ENCODE data around the gene SCN4B. TPM values are rescaled to one million over a fixed set of nuclear protein-coding genes. Genes with fewer than 3 reads are reported as not detected.

SCN4B gene
- total and polyA plus RNA-seq, 7 experiments from 2014 or later = 0.19 TPM; not detected in 6

GRCh38 chr11:118129471-118130172 lies 23.0 kb downstream of the SCN4B start:
- Histone ChIP-seq H3K4me1 (ENCODE audit: control insufficient read depth in 2 of 2, insufficient read depth in 2 of 2, low read length in 2 of 2) (no peaks in the 10 kb centered on the region), H3K27me3 (ENCODE audit: control insufficient read depth in 2 of 2, insufficient read depth in 2 of 2, low read length in 2 of 2) (no peaks in the 10 kb centered on the region), H3K9me3 (ENCODE audit: control insufficient read depth in 2 of 3, low read length in 3 of 3) (no peaks in the 10 kb centered on the region), H3K36me3 (ENCODE audit: control insufficient read depth in 2 of 3, insufficient read depth in 3 of 3, low read length in 3 of 3) (no peaks in the 10 kb centered on the region), H3K4me3 (ENCODE audit: low read length) (no peak overlapping the region), H3K27ac (ENCODE audit: low read depth, low read length) (no peak overlapping the region)
- ChIA-PET POLR2A (no interaction called here), CTCF (interaction anchor here (1.6 kb wide), 1 partner anchor 15 kb away, joined by 3 read pairs; no protein-coding TSS in a partner anchor)
- Mint-ChIP-seq H3K27ac (no peak overlapping the region), H3K36me3 (no peaks in the 10 kb centered on the region), H3K9me3 (no peaks in the 10 kb centered on the region), H3K4me3 (peak overlapping the region in 1 of 10 donors; percentile 28), H3K27me3 (peaks cover 0 to 33% (median 8%) of the 10 kb centered on the region in 5 donors), H3K4me1 (peaks cover 0 to 2% (median 0%) of the 10 kb centered on the region in 7 donors)
- ATAC-seq (no peak), DNase-seq (no peak)
- intact Hi-C loops (cut with micrococcal nuclease) = no loop called here

- no peaks in the 10 kb centered on the region for H3K9me3 Mint-ChIP-seq
- H3K4me1 Mint-ChIP-seq = peaks cover 0 to 2% (median 0%) of the 10 kb centered on the region in 7 donors
- H3K4me3 ChIP-seq (ENCODE audit: low read length) = no peak overlapping the region
- H3K27ac Mint-ChIP-seq = peak overlapping the region in 1 of 9 donors; percentile 72
- intact Hi-C loops (cut with micrococcal nuclease) = no loop called here
- DNase-seq (no peak), ATAC-seq (peak; percentile 42)
- H3K9me3 ChIP-seq (ENCODE audit: control insufficient read depth in 2 of 3, low read length in 3 of 3) = no peaks in the 10 kb centered on the region
- ChIA-PET POLR2A (no interaction called here), CTCF (interaction anchor here (1.6 kb wide), 1 partner anchor 16 kb away, joined by 3 read pairs; no protein-coding TSS in a partner anchor)
- peaks cover 0 to 26% (median under 1%) of the 10 kb centered on the region in 5 donors for H3K27me3 Mint-ChIP-seq
- no peaks in the 10 kb centered on the region for H3K27me3 ChIP-seq (ENCODE audit: control insufficient read depth in 2 of 2, insufficient read depth in 2 of 2, low read length in 2 of 2)
- H3K36me3 ChIP-seq (ENCODE audit: control insufficient read depth in 2 of 3, insufficient read depth in 3 of 3, low read length in 3 of 3) = no peaks in the 10 kb centered on the region
- H3K4me3 Mint-ChIP-seq = no peak overlapping the region
- no peak overlapping the region for H3K27ac ChIP-seq (ENCODE audit: low read depth, low read length)
- no peaks in the 10 kb centered on the region for H3K36me3 Mint-ChIP-seq
- no peaks in the 10 kb centered on the region for H3K4me1 ChIP-seq (ENCODE audit: control insufficient read depth in 2 of 2, insufficient read depth in 2 of 2, low read length in 2 of 2)
Measured at GRCh38 chr11:118128721-118129470, 23.7 kb downstream of the SCN4B start.

GRCh38 chr11:118128310-118128709 lies 24.3 kb downstream of the SCN4B start:
- H3K9me3 ChIP-seq (ENCODE audit: control insufficient read depth in 2 of 3, low read length in 3 of 3) = no peaks in the 10 kb centered on the region
- DNase-seq (no peak), ATAC-seq (no peak)
- no peaks in the 10 kb centered on the region for H3K27me3 ChIP-seq (ENCODE audit: control insufficient read depth in 2 of 2, insufficient read depth in 2 of 2, low read length in 2 of 2)
- peaks cover 0 to 2% (median 0%) of the 10 kb centered on the region in 7 donors for H3K4me1 Mint-ChIP-seq
- H3K36me3 ChIP-seq (ENCODE audit: control insufficient read depth in 2 of 3, insufficient read depth in 3 of 3, low read length in 3 of 3) = no peaks in the 10 kb centered on the region
- peak overlapping the region in 2 of 9 donors; percentile 51 to 72 for H3K27ac Mint-ChIP-seq
- peaks cover 0 to 24% (median 0%) of the 10 kb centered on the region in 5 donors for H3K27me3 Mint-ChIP-seq
- no peaks in the 10 kb centered on the region for H3K36me3 Mint-ChIP-seq
- H3K9me3 Mint-ChIP-seq = no peaks in the 10 kb centered on the region
- intact Hi-C loops (cut with micrococcal nuclease) = no loop called here
- H3K27ac ChIP-seq (ENCODE audit: low read depth, low read length) = no peak overlapping the region
- ChIA-PET POLR2A (no interaction called here), CTCF (interaction anchor here (1.6 kb wide), 1 partner anchor 16 kb away, joined by 3 read pairs; no protein-coding TSS in a partner anchor)
- H3K4me3 Mint-ChIP-seq = no peak overlapping the region
- H3K4me3 ChIP-seq (ENCODE audit: low read length) = no peak overlapping the region
- no peaks in the 10 kb centered on the region for H3K4me1 ChIP-seq (ENCODE audit: control insufficient read depth in 2 of 2, insufficient read depth in 2 of 2, low read length in 2 of 2)

GRCh38 chr11:118126082-118126838 lies 26.4 kb downstream of the SCN4B start:
- Mint-ChIP-seq H3K27me3 (peaks cover 0 to 36% (median 0%) of the 10 kb centered on the region in 5 donors), H3K9me3 (no peaks in the 10 kb centered on the region), H3K27ac (no peak overlapping the region), H3K36me3 (no peaks in the 10 kb centered on the region), H3K4me1 (peaks cover 0 to 2% (median 0%) of the 10 kb centered on the region in 7 donors), H3K4me3 (no peak overlapping the region)
- intact Hi-C loops (cut with micrococcal nuclease) = no loop called here
- ChIA-PET CTCF (interaction anchor here (0.6 kb wide), 1 partner anchor 53 kb away, joined by 6 read pairs; no protein-coding TSS in a partner anchor), POLR2A (no interaction called here)
- Histone ChIP-seq H3K36me3 (ENCODE audit: control insufficient read depth in 2 of 3, insufficient read depth in 3 of 3, low read length in 3 of 3) (no peaks in the 10 kb centered on the region), H3K9me3 (ENCODE audit: control insufficient read depth in 2 of 3, low read length in 3 of 3) (no peaks in the 10 kb centered on the region), H3K27me3 (ENCODE audit: control insufficient read depth in 2 of 2, insufficient read depth in 2 of 2, low read length in 2 of 2) (no peaks in the 10 kb centered on the region), H3K27ac (ENCODE audit: low read depth, low read length) (no peak overlapping the region), H3K4me1 (ENCODE audit: control insufficient read depth in 2 of 2, insufficient read depth in 2 of 2, low read length in 2 of 2) (no peaks in the 10 kb centered on the region), H3K4me3 (ENCODE audit: low read length) (no peak overlapping the region)
- ATAC-seq (no peak), DNase-seq (no peak)

GRCh38 chr11:118124929-118125535 lies 27.6 kb downstream of the SCN4B start:
- Mint-ChIP-seq H3K27ac (no peak overlapping the region), H3K9me3 (peaks cover 0 to 5% (median 0%) of the 10 kb centered on the region in 11 donors), H3K4me3 (no peak overlapping the region), H3K27me3 (peaks cover 0 to 35% (median 6%) of the 10 kb centered on the region in 5 donors), H3K36me3 (peaks cover 0 to 7% (median 0%) of the 10 kb centered on the region in 5 donors), H3K4me1 (peaks cover 0 to 2% (median 0%) of the 10 kb centered on the region in 7 donors)
- Histone ChIP-seq H3K27ac (ENCODE audit: low read depth, low read length) (no peak overlapping the region), H3K27me3 (ENCODE audit: control insufficient read depth in 2 of 2, insufficient read depth in 2 of 2, low read length in 2 of 2) (no peaks in the 10 kb centered on the region), H3K9me3 (ENCODE audit: control insufficient read depth in 2 of 3, low read length in 3 of 3) (no peaks in the 10 kb centered on the region), H3K36me3 (ENCODE audit: control insufficient read depth in 2 of 3, insufficient read depth in 3 of 3, low read length in 3 of 3) (no peaks in the 10 kb centered on the region), H3K4me1 (ENCODE audit: control insufficient read depth in 2 of 2, insufficient read depth in 2 of 2, low read length in 2 of 2) (no peaks in the 10 kb centered on the region), H3K4me3 (ENCODE audit: low read length) (no peak overlapping the region)
- CTCF ChIA-PET = interaction anchor here (0.7 kb wide), 1 partner anchor 12 kb away, joined by 3 read pairs; no protein-coding TSS in a partner anchor
- intact Hi-C loops (cut with micrococcal nuclease) = no loop called here
- DNase-seq = no peak
- POLR2A ChIA-PET = interaction anchor here (0.7 kb wide), 1 partner anchor 130 kb away, joined by 3 read pairs; no protein-coding TSS in a partner anchor
- no peak for ATAC-seq

- Mint-ChIP-seq H3K9me3 (peaks cover 0 to 5% (median 0%) of the 10 kb centered on the region in 11 donors), H3K27me3 (peaks cover 0 to 36% (median 6%) of the 10 kb centered on the region in 5 donors)
- no peak for DNase-seq
Measured at GRCh38 chr11:118120793-118121192, 31.8 kb downstream of the SCN4B start.

More at GRCh38 chr11:118120793-118121192, 31.8 kb downstream of the SCN4B start:
- Mint-ChIP-seq H3K4me1 (peaks cover 0 to 12% (median 0%) of the 10 kb centered on the region in 7 donors), H3K36me3 (peaks cover 0 to 7% (median 0%) of the 10 kb centered on the region in 5 donors), H3K27ac (no peak overlapping the region), H3K4me3 (no peak overlapping the region)
- Histone ChIP-seq H3K4me1 (ENCODE audit: control insufficient read depth in 2 of 2, insufficient read depth in 2 of 2, low read length in 2 of 2) (no peaks in the 10 kb centered on the region), H3K4me3 (ENCODE audit: low read length) (no peak overlapping the region), H3K36me3 (ENCODE audit: control insufficient read depth in 2 of 3, insufficient read depth in 3 of 3, low read length in 3 of 3) (no peaks in the 10 kb centered on the region), H3K27ac (ENCODE audit: low read depth, low read length) (no peak overlapping the region), H3K9me3 (ENCODE audit: control insufficient read depth in 2 of 3, low read length in 3 of 3) (no peaks in the 10 kb centered on the region), H3K27me3 (ENCODE audit: control insufficient read depth in 2 of 2, insufficient read depth in 2 of 2, low read length in 2 of 2) (no peaks in the 10 kb centered on the region)
- ChIA-PET POLR2A (no interaction called here), CTCF (no interaction called here)
- intact Hi-C loops (cut with micrococcal nuclease) = no loop called here
- ATAC-seq = no peak
